PC-3 (cell line): ENCODE measurements around the gene MDM1. TPM values are rescaled to one million over a fixed set of nuclear protein-coding genes. Genes with fewer than 3 reads are reported as not detected.

Source experiments
- ATAC-seq: fragments of 200-7000 bp; cut with Tn5 transposase; 2 replicates; pipeline ENCODE4 v1.9.1; 2020; ENCODE audit warnings: mild to moderate bottlenecking, moderate library complexity
- BruUV-seq: library from RNA; stranded (reverse); fragments of 400-500 nt; replicated peaks from 2 replicates; lab custom pipeline; 2021; lab: Mats Ljungman, UMichigan
- CTCF ChIA-PET: fragments of 300-600 bp; sonication (Branson Sonifier 250); formaldehyde crosslinking; loops from one replicate; lab custom pipeline; 2022; ENCODE audit warnings: antibody characterized with exemption; lab: Charles Lee
- POLR2A ChIA-PET: fragments of 300-600 bp; sonication (Branson Sonifier 250); formaldehyde crosslinking; loops from one replicate; lab custom pipeline; 2022; ENCODE audit warnings: antibody characterized with exemption; ENCODE audit not compliant: unreplicated experiment; lab: Charles Lee
- DNase-seq: peaks from one replicate; pipeline ENCODE4 v3.0.0-alpha.2; 2015
- H2AFZ ChIP-seq: fragments of 300-600 bp; sonication (generic); 2 replicates; pipeline ENCODE4 v1.6.0; 2016; ENCODE audit warnings: antibody characterized with exemption, low read length
- H3F3A ChIP-seq: fragments of 300-600 bp; sonication (generic); one replicate; pipeline ENCODE4 v1.6.0; 2017; ENCODE audit warnings: antibody characterized with exemption, low read length, control low read depth, mild to moderate bottlenecking; ENCODE audit not compliant: unreplicated experiment
- H3K27ac ChIP-seq: fragments of 300-600 bp; sonication (generic); 2 replicates; pipeline ENCODE4 v1.5.1; 2016; ENCODE audit warnings: mild to moderate bottlenecking, low read length
- H3K27me3 ChIP-seq: fragments of 300-600 bp; sonication (generic); 2 replicates; pipeline ENCODE4 v1.6.1; 2016; ENCODE audit warnings: low read length, mixed read lengths
- H3K36me3 ChIP-seq: fragments of 300-600 bp; sonication (generic); 2 replicates; pipeline ENCODE4 v1.6.1; 2016; ENCODE audit warnings: low read depth, mixed run types, low read length, mixed read lengths
- H3K4me1 ChIP-seq: fragments of 300-600 bp; sonication (generic); 2 replicates; pipeline ENCODE4 v1.5.1; 2016; ENCODE audit warnings: low read length; ENCODE audit not compliant: insufficient read depth
- H3K4me2 ChIP-seq: fragments of 300-600 bp; sonication (generic); 2 replicates; pipeline ENCODE4 v1.6.0; 2016; ENCODE audit warnings: low read length
- H3K4me3 ChIP-seq: fragments of 300-600 bp; sonication (generic); 2 replicates; pipeline ENCODE4 v1.5.1; 2016; ENCODE audit warnings: mild to moderate bottlenecking, low read length, mixed read lengths
- H3K79me2 ChIP-seq: fragments of 300-600 bp; sonication (generic); 2 replicates; pipeline ENCODE4 v1.6.1; 2017; ENCODE audit warnings: low read length, mixed read lengths
- H3K9ac ChIP-seq: fragments of 300-600 bp; sonication (generic); 2 replicates; pipeline ENCODE4 v1.6.0; 2016; ENCODE audit warnings: mild to moderate bottlenecking, low read length
- H3K9me2 ChIP-seq: fragments of 300-600 bp; sonication (generic); replicated peaks from 2 replicates; pipeline ENCODE4 v1.6.1; 2016; ENCODE audit warnings: mixed run types, low read length, mixed read lengths
- H3K9me3 ChIP-seq: fragments of 300-600 bp; sonication (generic); 2 replicates; pipeline ENCODE4 v1.6.1; 2016; ENCODE audit warnings: low read length, mixed read lengths
- H4K20me1 ChIP-seq: fragments of 300-600 bp; sonication (generic); 2 replicates; pipeline ENCODE4 v1.6.1; 2016; ENCODE audit warnings: low read length, mixed read lengths
- CTCF ChIP-seq: fragments of 300-600 bp; sonication (generic); conservative IDR thresholded peaks from 2 replicates; pipeline ENCODE4 v1.5.1; 2017; ENCODE audit warnings: antibody characterized with exemption, low read depth, mild to moderate bottlenecking, low read length
- EZH2 ChIP-seq: fragments of 300-600 bp; sonication (generic); IDR thresholded peaks from one replicate; pipeline ENCODE4 v1.6.1; 2017; ENCODE audit warnings: antibody characterized with exemption, mild to moderate bottlenecking, low read length; ENCODE audit not compliant: unreplicated experiment
- EZH2phosphoT487 ChIP-seq: fragments of 300-600 bp; sonication (generic); IDR thresholded peaks from 2 replicates; pipeline ENCODE4 v1.6.1; 2018; ENCODE audit warnings: mild to moderate bottlenecking, antibody characterized with exemption, low read length, borderline replicate concordance
- intact Hi-C: fragments of 100-400 bp; cut with micrococcal nuclease; formaldehyde crosslinking; loops from 2 replicates; pipeline ENCODE4 v1.9.0; 2023
- total RNA-seq: library from RNA; depleted of rRNA; stranded (reverse); fragments of >200 nt; gene quantifications from 2 replicates; pipeline ENCODE4 v1.2.3, GENCODE V29; 2014

Gene MDM1
- total RNA-seq, 1 experiment from 2014 or later, result 10.4 TPM

- H4K20me1 ChIP-seq, result no peaks in the 10 kb centered on the region
- no peaks in the 10 kb centered on the region for H3K36me3 ChIP-seq
- intact Hi-C loops, result loop anchor here (1.0 to 5.0 kb wide), 5 partner anchors 46 to 308 kb away; no protein-coding TSS in a partner anchor
- H3K9me3 ChIP-seq, result no peaks in the 10 kb centered on the region
- DNase-seq, result peak; percentile 84
- BruUV-seq, result no TSS peak
- ATAC-seq, result peak; percentile 86
- POLR2A ChIA-PET, result no interaction called here
- no peaks in the 10 kb centered on the region for H3K9me2 ChIP-seq
- CTCF ChIA-PET, result interaction anchor here (0.7 kb wide), 1 partner anchor 77 kb away, joined by 4 read pairs; no protein-coding TSS in a partner anchor
- no peak overlapping the region for H3K4me3 ChIP-seq
- no peak overlapping the region for H3K9ac ChIP-seq
- H3K27ac ChIP-seq, result no peak overlapping the region
- no peaks in the 10 kb centered on the region for H3K27me3 ChIP-seq
- H3K4me2 ChIP-seq, result no peak overlapping the region
- H2AFZ ChIP-seq, result peak overlapping the region; percentile 12; the same call in 1 of the 2 replicates
- no peaks in the 10 kb centered on the region for H3F3A ChIP-seq
- no peak for TF ChIP-seq EZH2
- TF ChIP-seq CTCF, result peak; percentile 86
- H3K4me1 ChIP-seq, result peaks cover 4% of the 10 kb centered on the region; the same call in 1 of the 2 replicates
- no peaks in the 10 kb centered on the region for H3K79me2 ChIP-seq
Measured at GRCh38 chr12:68358532-68359485, 26.6 kb upstream of the MDM1 start.

GRCh38 chr12:68356986-68357385 lies 24.8 kb upstream of the MDM1 start:
- no peak overlapping the region for H3K27ac ChIP-seq

More at GRCh38 chr12:68356986-68357385, 24.8 kb upstream of the MDM1 start:
- intact Hi-C loops, result loop anchor here (5.0 kb wide), 2 partner anchors 210 to 310 kb away; no protein-coding TSS in a partner anchor
- Histone ChIP-seq H3K4me2 (no peak overlapping the region), H3K79me2 (no peaks in the 10 kb centered on the region), H3K4me1 (peaks cover 6% of the 10 kb centered on the region), H4K20me1 (no peaks in the 10 kb centered on the region), H3K27me3 (no peaks in the 10 kb centered on the region), H3F3A (no peaks in the 10 kb centered on the region), H3K9ac (no peak overlapping the region), H3K9me2 (no peaks in the 10 kb centered on the region), H3K36me3 (no peaks in the 10 kb centered on the region), H3K4me3 (no peak overlapping the region), H2AFZ (no peak overlapping the region), H3K9me3 (no peaks in the 10 kb centered on the region)
- ATAC-seq (no peak), DNase-seq (no peak)
- no TSS peak for BruUV-seq
- TF ChIP-seq CTCF, result no peak
- no peak for TF ChIP-seq EZH2
- TF ChIP-seq EZH2phosphoT487, result no peak
- POLR2A ChIA-PET, result no interaction called here
- CTCF ChIA-PET, result no interaction called here
